RWPE1 (cell line): ENCODE data around the gene GALNT18.

Experiments
- CTCF ChIA-PET: fragments of 350-600 bp; sonication (Branson Sonifier 250); formaldehyde crosslinking; extraction: SDS; loops from one replicate; lab custom pipeline; 2021; lab: Yijun Ruan, JAX
- POLR2A ChIA-PET: fragments of 400-600 bp; formaldehyde crosslinking; extraction: SDS; loops from one replicate; lab custom pipeline; 2020; ENCODE audit warnings: antibody characterized with exemption; ENCODE audit not compliant: low non-redundant PET; lab: Yijun Ruan, JAX
- DNase-seq: peaks from one replicate; pipeline ENCODE4 v3.0.0; 2012; ENCODE audit warnings: low spot score
- H3K27ac ChIP-seq: fragments of 450-650 bp; 2 replicates; pipeline ENCODE4 v1.5.1; 2017
- CTCF ChIP-seq: fragments of 450-650 bp; conservative IDR thresholded peaks from 2 replicates; pipeline ENCODE4 v1.5.1; 2017; ENCODE audit warnings: low read depth, mild to moderate bottlenecking

GALNT18 gene

GRCh38 chr11:11494348-11494747 is 127.5 kb downstream of the GALNT18 start:
- TF ChIP-seq CTCF: no peak
- DNase-seq: no peak
- POLR2A ChIA-PET: no interaction called here
- no peak overlapping the region for H3K27ac ChIP-seq
- CTCF ChIA-PET: interaction anchor here (0.7 kb wide), 1 partner anchor 293 kb away, joined by 3 read pairs; no protein-coding TSS in a partner anchor

- no peak overlapping the region for H3K27ac ChIP-seq
- no peak for TF ChIP-seq CTCF
- ChIA-PET POLR2A (no interaction called here), CTCF (interaction anchor here (0.7 kb wide), 1 partner anchor 294 kb away, joined by 3 read pairs; no protein-coding TSS in a partner anchor)
- no peak for DNase-seq
Measured at GRCh38 chr11:11493698-11494097, 128.1 kb downstream of the GALNT18 start.

- no peak overlapping the region for H3K27ac ChIP-seq
- CTCF ChIA-PET: interaction anchor here (0.6 kb wide), 1 partner anchor 272 kb away, joined by 3 read pairs; no protein-coding TSS in a partner anchor
- DNase-seq: no peak
- POLR2A ChIA-PET: no interaction called here
- TF ChIP-seq CTCF: no peak
Measured at GRCh38 chr11:11491589-11491988, 130.2 kb downstream of the GALNT18 start.

- POLR2A ChIA-PET: no interaction called here
- CTCF ChIA-PET: no interaction called here
- TF ChIP-seq CTCF: no peak
- no peak overlapping the region for H3K27ac ChIP-seq
- no peak for DNase-seq
Measured at GRCh38 chr11:11491014-11491413, 130.8 kb downstream of the GALNT18 start.

GRCh38 chr11:11486423-11486822 is 135.4 kb downstream of the GALNT18 start:
- H3K27ac ChIP-seq: no peak overlapping the region
- no peak for DNase-seq
- CTCF ChIA-PET: no interaction called here
- no peak for TF ChIP-seq CTCF
- POLR2A ChIA-PET: no interaction called here

- no peak overlapping the region for H3K27ac ChIP-seq
- ChIA-PET CTCF (no interaction called here), POLR2A (no interaction called here)
- no peak for DNase-seq
- no peak for TF ChIP-seq CTCF
Measured at GRCh38 chr11:11486002-11486401, 135.8 kb downstream of the GALNT18 start.
